HG03159 (cell line): ENCODE data around the gene ETV4.
A peak's percentile ranks its signal among the peaks of the same experiment; 100 is the strongest.

Experiments
- ATAC-seq: cut with Tn5 transposase; IDR thresholded peaks from one replicate; pipeline ENCODE4 v1.9.1; 2021; ENCODE audit warnings: mild to moderate bottlenecking, moderate library complexity; ENCODE audit not compliant: unreplicated experiment

The ETV4 gene

DNA sequence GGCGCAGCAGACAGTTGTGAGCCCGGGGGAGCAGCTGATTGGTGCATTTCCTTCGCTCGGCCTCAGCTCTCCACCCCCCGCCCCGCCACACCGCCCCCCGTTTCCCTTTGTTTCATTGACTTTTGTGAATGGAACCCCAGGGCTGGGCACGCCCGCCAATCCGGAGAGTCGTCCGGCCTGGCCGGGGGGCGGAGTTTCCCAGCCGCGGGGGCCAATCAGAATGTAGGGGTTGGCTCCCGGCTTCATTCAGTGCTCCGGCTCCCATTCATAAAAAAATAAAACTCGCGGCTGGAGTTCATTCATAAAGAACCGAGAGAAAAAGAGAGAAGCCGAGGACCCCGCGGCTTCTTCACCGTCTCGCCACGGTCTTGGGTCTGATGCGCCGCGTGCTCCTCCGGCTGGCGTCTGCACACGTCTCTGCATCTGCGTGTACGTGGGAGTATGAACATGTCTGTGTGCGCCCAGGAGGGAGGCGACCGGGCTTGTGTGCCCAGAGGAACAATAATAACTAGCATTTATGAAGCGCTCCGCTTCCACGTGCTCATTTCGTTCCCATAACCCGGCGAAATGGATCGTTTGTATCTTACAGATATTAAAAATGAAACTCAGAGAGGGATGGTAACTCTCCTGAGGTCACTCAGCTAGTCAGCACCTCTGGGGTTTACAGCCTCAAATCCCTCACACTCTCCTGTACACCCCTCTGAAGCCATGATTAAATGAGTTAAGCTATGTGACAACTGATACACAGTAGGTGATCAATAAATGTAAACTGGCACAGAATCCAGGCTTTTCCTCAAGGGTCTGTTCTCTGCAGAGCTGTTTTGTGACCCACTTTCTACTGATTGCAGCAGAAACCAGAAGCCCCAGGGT lies at the start of gene ETV4:
Gene ETV4 (minus strand): TSS at position 22 of the 870 bp plus-strand sequence. CDS start 723 bp downstream, outside the sequence.
- ATAC-seq = peak; percentile 70

DNA sequence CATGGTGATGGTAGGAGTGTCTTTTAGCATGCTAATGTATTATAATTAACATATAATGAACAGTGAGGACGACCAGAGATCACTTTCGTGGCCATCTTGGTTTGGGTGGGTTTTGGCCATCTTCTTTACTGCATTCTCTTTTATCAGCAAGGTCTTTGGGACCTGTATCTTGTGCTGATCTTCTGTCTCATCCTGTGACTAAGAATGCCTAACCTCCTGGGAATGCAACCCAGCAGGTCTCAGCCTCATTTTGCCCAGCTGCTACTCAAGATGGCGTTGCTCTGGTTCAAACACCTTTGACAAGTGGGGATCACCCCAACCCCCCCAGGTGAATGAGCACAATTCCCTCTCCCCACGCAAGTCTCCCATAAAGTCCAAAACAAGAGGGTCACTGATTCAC lies 49.3 kb upstream of the ETV4 start:
- ATAC-seq = no peak

DNA sequence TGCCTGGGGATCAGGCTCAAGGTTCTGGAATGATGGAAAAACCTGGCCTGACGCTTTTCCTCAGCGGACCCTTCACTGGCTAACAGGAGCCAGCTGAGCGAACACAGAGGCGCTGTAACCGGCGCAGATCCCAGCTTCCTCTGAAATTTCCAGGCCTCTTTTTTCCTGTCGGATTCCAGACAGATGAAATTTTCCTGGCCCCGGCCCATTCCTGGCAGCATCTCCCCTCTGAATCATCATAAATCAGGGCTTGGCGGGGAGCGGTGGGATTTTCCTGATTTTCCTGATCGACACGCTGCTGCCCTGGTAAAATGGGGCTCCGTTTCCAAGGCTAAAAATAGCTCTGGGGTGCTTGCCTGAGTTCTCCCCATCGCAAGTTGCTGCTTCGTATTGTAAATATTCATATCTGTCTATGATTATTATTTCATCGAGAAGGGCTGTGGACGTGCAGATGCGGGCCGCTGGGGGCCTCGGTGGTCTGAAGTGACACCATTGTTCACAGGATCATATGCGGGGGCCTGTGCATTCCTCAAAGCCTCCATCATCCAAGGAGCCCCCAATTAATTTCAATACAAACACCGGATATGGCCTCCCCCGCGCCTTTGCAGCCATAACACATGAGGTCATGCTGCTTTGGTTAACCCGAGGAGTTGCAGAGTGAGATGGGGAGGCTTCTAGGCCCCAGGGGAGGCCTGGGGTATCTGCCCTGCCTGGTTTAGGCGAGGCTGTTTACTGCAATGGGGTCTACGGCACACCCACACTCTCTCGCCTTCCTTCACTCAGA lies 45.8 kb upstream of the ETV4 start:
- ATAC-seq = no peak

- no peak for ATAC-seq
Observed at GRCh38 chr17:43591001-43591400, 44.9 kb upstream of the ETV4 start.

- no peak for ATAC-seq
Observed at GRCh38 chr17:43588664-43589435, 42.7 kb upstream of the ETV4 start.

- no peak for ATAC-seq
Observed at GRCh38 chr17:43588121-43588520, 42.0 kb upstream of the ETV4 start.

DNA sequence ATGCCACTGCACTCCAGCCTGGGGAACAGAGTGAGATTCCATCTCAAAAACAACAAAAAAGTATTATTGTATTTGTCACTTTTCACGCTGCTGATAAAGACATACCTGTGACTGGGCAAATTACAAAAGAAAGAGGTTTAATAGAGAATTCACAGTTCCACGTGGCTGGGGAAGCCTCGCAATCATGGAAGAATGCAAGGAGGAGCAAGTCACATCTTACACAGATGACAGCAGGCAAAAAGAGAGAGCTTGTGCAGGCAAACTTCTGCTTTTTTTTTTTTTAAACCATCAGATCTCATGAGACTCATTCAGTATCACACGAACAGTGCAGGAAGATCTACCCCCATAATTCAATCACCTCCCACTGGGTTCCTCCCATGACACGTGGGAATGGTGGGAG lies 41.5 kb upstream of the ETV4 start:
- no peak for ATAC-seq

DNA sequence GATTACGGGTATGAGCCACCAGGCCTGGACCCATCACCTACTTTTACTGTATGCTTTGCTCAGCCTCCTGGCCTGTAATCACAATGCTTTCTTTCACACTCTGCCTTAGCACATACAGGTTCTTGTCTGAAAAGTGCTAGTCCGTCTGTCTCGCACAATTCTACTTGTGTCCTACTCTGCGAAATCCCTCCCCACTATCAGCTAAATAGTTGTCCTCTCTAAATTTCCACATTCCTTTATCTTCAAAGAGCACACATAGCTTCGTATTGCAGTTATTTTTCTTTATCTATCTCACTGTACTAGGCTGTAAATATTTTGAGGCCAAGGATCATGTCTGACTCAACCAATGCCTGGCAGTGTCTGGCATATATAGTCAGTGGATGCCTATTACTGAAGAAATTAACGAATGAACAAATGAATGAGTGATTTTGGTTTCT lies 38.5 kb upstream of the ETV4 start:
- ATAC-seq = no peak

- ATAC-seq = no peak
Observed at GRCh38 chr17:43583332-43583731, 37.2 kb upstream of the ETV4 start.

DNA sequence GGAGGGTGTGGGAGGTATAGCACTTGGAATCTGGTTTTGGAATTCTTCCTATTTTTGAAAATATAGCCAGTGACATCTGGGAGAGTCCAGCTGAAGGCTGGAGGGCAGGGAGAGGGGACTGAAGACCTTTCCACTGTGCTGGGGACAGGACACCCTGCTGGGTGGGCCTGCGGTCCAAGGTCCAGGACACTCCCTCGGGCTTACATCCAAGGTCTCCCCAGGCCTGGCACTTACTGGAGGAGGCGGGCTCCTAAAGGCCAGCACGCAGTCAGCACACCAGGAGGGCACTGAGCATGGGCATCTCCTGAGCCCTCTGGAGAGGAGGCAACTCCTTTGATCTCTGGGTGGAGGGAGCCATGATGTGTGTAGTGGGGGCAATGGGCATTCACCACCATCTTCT lies 35.5 kb upstream of the ETV4 start:
- ATAC-seq = no peak

DNA sequence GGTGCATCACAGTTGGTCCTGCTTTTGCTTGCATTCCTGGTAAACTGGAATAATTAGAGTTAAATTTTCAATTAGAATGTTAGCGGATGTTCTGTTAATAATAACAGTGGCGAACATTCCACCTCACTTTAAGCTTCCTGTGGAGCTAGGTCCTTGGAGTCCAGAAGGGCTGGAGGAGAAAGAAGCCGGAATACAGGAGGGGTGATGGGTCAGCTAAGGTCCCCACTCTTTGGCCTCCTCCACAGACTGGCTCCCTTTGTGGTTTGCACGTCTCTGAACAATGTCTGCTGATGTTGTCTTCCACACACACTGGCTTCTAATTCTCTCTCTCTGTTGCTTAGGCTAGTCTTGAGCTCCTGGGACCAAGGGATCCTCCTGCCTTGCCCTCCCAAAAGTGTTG lies 35.0 kb upstream of the ETV4 start:
- no peak for ATAC-seq

- no peak for ATAC-seq
Observed at GRCh38 chr17:43579566-43580140, 33.5 kb upstream of the ETV4 start.

- ATAC-seq = no peak
Observed at GRCh38 chr17:43578699-43579565, 32.8 kb upstream of the ETV4 start.

DNA sequence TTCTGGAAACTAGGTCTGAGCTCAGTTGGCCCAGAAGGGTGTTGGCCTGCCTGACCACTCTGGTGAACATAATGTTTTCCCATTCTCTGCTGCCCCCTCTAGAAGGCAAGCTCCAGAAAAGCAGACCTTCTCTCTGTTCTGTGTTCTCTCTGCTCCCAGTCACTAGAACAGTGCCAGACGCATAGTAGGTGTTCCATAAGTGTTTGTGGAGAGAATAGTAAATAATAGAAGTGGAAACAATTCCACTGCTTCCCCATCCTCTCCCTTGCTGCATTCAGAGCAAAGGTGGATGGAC lies 32.2 kb upstream of the ETV4 start:
- no peak for ATAC-seq

DNA sequence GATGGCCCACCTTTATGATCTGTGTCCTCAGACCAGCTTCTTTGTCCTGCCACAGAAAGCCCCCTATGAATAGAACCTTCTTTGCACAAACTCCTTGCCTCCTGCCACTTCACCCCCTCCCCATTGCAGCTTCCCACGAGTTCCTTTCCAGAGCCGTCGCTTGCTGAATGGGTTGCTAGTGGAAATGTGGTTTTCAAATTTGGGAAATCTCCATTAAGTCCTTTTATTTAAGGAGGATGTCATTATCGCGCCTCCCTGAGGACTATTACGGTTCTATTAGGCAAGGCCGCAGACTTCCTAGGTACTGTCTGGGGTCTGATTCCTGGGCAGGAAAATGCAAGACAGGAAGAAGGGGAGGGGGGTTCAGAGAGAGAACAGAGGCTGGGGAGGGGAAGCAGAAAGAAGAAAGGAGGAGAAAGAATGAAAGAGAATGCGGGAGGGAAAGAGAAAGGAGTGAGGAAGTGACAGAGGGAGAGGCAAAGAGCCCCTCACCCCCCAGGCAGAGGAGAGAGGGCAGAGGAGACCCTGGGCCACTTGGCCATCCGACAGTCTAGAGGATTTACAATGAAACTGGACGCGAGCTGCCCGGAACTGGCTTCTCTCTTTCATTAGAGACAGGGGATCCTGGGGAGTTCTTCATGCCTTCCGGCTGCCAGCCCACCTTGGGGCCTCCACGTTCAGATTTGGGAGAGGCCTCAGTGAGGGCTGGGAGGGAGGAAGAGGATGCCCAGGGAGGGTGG lies 31.7 kb upstream of the ETV4 start:
- ATAC-seq = no peak

GRCh38 chr17:43576563-43577229 lies 30.6 kb upstream of the ETV4 start:
- no peak for ATAC-seq

- ATAC-seq = no peak
Observed at GRCh38 chr17:43574896-43575525, 28.9 kb upstream of the ETV4 start.

DNA sequence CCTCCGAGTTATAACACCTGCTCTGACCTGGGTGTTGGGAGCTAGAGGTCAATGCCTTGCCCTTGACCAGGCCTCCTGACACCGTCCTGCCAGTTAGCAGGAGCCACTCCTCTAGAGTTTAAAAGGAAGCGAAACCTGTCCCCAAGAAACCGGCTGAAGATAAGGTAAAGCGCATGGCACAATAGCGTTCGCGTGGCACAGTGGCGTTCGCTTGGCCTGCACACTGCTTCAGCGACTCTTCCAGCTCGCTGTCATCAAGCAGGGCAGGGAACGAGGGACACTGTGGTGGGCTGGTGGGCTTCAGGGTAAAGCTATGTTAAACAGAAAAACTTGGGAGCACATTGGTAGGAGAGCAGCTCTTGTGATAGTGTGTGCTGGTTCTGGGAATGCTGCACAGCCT lies 28.2 kb upstream of the ETV4 start:
- no peak for ATAC-seq
